Measurements from ENCODE around the gene ZNF579. TPM values are rescaled to one million over a fixed set of nuclear protein-coding genes. Genes with fewer than 3 reads are reported as not detected.
A peak's percentile ranks its signal among the peaks of the same experiment; 100 is the strongest.

Gene ZNF579
- total and polyA plus RNA-seq, 12 donors = 7.1 to 23.8 (median 10.4) TPM

DNA sequence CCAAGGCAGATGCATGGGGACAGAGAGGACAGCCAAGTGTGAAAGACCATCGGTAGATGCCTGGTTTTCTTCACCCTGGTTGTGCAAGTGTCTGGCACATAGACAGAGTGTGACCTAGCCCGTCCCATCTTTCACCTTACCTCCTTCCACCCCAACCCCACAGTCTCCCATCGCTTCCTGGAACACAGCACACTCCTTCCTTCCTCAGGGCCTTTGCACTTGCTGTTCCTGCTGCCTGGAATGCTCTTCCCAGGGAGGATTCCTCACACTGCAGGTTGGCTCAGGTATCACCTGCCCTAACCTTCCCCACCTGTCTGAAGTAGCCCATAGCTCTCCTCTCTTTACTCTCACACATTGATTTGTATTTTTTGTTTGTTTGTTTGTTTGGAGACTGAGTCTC lies 15.7 kb upstream of the ZNF579 start:
- 85 to 93% methylated on average over 3 of the region's 3 CpGs for WGBS, 2 donors
- DNase-seq = no peak
- Histone ChIP-seq H3K27me3 (no peaks in the 10 kb centered on the region), H3K9me3 (no peaks in the 10 kb centered on the region), H3K4me1 (peaks cover 4 to 16% (median 14%) of the 10 kb centered on the region in 9 donors), H3K36me3 (peaks cover 0 to 54% (median 13%) of the 10 kb centered on the region in 9 donors), H3K27ac (no peak overlapping the region), H3K4me3 (no peak overlapping the region)
- TF ChIP-seq, protein P1, sequence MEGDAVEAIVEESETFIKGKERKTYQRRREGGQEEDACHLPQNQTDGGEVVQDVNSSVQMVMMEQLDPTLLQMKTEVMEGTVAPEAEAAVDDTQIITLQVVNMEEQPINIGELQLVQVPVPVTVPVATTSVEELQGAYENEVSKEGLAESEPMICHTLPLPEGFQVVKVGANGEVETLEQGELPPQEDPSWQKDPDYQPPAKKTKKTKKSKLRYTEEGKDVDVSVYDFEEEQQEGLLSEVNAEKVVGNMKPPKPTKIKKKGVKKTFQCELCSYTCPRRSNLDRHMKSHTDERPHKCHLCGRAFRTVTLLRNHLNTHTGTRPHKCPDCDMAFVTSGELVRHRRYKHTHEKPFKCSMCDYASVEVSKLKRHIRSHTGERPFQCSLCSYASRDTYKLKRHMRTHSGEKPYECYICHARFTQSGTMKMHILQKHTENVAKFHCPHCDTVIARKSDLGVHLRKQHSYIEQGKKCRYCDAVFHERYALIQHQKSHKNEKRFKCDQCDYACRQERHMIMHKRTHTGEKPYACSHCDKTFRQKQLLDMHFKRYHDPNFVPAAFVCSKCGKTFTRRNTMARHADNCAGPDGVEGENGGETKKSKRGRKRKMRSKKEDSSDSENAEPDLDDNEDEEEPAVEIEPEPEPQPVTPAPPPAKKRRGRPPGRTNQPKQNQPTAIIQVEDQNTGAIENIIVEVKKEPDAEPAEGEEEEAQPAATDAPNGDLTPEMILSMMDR (IDR thresholded peaks at IDR 0.05) = no peak
- ATAC-seq = no peak
- intact Hi-C loops (cut with DNase I) = loop anchor here in 1 of 10 donors (5.0 kb wide), 2 partner anchors 49 to 79 kb away; partner anchors contain the start of gene SBK3

DNA sequence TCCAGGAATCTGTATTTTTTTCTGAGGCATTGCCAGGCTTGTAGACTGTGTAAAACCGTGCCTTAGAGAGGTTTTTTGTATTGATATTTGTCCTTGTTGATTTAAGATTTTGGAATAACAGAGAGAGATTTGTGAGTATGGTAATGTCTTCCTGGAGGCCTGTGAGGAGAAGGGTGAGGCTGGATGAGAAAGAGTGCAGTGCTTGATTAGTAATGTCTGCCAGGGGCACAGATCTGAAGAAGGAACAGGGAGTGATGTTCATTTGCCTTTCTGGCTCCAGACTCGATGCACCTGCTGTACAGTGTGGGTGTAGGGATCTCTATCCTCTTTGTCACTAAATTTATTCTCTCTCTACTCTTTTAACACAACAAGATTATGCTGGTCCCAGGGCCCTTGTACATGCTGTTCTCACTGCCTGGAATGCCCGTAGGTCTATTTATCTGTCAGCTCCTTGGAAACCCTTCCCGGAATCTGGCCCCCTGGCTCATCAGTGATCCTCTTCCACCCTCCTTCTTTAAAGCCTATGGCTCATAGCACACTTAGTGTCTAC lies 14.4 kb upstream of the ZNF579 start:
- Histone ChIP-seq H3K4me3 (no peak overlapping the region), H3K9me3 (no peaks in the 10 kb centered on the region), H3K27me3 (no peaks in the 10 kb centered on the region), H3K4me1 (peaks cover 0 to 8% (median 6%) of the 10 kb centered on the region in 9 donors), H3K36me3 (peaks cover 0 to 54% (median 13%) of the 10 kb centered on the region in 9 donors), H3K27ac (no peak overlapping the region)
- 77 to 87% methylated on average over 4 of the region's 4 CpGs for WGBS, 2 donors
- intact Hi-C loops (cut with DNase I) = loop anchor here in 1 of 10 donors (5.0 kb wide), 2 partner anchors 48 to 78 kb away; partner anchors contain the start of gene SBK3
- no peak for DNase-seq
- ATAC-seq = no peak
- TF ChIP-seq, protein P1 (IDR thresholded peaks at IDR 0.05) = no peak

DNA sequence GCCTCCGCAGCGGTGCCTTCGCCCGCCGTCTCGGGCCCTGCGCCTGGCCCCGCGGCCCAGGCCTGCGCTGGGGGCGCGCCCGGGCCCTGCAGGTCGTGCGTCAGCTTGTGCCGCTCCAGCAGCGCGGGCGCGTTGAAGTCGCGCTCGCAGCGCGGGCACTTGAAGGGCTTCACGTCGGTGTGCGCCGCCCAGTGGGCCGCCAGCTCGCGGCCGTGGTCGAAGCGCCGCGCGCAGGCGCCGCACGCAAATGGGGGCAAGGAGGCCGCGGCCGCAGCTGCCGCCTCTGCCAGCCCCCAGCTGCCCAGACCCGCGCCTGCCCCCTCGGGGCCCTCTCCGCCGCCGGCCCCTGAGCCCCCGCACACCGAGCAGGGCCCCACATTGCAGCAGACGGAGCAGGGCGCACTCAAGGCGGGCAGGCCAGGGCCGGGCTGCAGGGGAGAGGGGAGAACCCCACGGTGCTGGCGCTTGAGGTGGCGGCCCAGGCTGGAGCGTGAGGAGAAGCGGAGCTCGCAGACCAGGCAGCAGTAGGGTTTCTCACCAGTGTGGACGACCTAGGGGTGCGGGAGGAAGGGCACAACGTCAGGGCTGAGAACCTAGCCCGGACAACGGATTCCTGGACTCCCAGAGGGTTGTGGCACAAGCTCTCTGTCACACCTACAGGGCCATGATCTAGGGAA lies 12.6 kb upstream of the ZNF579 start:
- no peak for DNase-seq
- H3K27me3 ChIP-seq = no peaks in the 10 kb centered on the region
- H3K9me3 ChIP-seq = no peaks in the 10 kb centered on the region
- intact Hi-C loops (cut with DNase I) = no loop called here
- H3K36me3 ChIP-seq = peaks cover 0 to 54% (median 13%) of the 10 kb centered on the region in 9 donors
- ATAC-seq = peak in 3 of 8 donors; percentile 12 to 44 (median 37)
- no peak overlapping the region for H3K27ac ChIP-seq
- TF ChIP-seq, protein P1 (IDR thresholded peaks at IDR 0.05) = no peak
- peaks cover 0 to 3% (median 0%) of the 10 kb centered on the region in 9 donors for H3K4me1 ChIP-seq
- H3K4me3 ChIP-seq = no peak overlapping the region
- WGBS, 2 donors = 66 to 81% methylated on average over 64 to 68 of the region's 68 CpGs

DNA sequence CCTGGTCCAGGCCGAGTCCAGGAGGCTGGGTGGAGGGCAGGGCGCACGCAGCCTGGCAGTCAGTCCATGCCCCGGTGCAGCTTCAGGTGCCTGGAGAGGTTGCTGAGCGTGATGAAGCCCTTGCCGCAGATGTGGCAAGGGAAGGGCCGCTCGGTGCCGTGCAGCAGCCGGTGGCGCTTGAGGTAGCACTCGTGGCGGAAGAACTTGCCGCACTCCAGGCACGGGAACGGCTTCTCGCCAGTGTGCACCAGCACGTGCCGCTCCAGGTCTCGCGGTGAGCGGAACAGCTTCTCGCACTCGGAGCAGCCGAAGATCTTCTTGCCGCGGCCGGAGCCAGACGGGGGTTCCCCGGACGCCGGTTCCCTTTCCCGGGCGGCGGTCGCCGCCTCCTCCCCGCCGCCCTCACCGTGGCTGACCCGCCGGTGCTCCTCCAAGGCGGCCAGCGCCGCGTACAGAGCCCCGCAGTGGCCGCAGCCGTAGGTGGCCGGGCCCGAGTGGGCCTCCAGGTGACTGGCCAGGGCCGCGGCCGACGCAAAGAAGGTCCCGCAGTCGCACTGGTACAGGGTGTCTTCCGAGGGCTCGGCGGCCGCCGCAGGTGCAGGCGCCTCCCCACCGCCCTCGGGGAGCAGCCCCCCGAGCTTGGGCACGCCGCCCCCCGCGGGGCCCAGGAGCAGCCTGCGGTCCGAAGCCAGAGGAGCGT lies 11.9 kb upstream of the ZNF579 start:
- Histone ChIP-seq H3K4me1 (peaks cover 0 to 6% (median 4%) of the 10 kb centered on the region in 9 donors), H3K27ac (no peak overlapping the region), H3K27me3 (no peaks in the 10 kb centered on the region), H3K36me3 (peaks cover 0 to 54% (median 13%) of the 10 kb centered on the region in 9 donors), H3K4me3 (no peak overlapping the region), H3K9me3 (no peaks in the 10 kb centered on the region)
- ATAC-seq (peak in 1 of 8 donors; percentile 12), DNase-seq (no peak)
- WGBS, 2 donors = 86 to 89% methylated on average over 43 to 73 of the region's 73 CpGs
- intact Hi-C loops (cut with DNase I) = no loop called here
- TF ChIP-seq, protein P1 (IDR thresholded peaks at IDR 0.05) = no peak
